G401 (cell line): ENCODE data around the gene ASCC2. TPM values are rescaled to one million over a fixed set of nuclear protein-coding genes. Genes with fewer than 3 reads are reported as not detected.

ENCODE experiments used
- DNase-seq: peaks from one replicate; pipeline ENCODE4 v3.0.0-alpha.2; 2015; ENCODE audit warnings: low spot score
- in situ Hi-C: cut with HindIII; loops from 2 replicates; pipeline ENCODE4 v1.10.0; 2016; ENCODE audit warnings: low sequenced_read_pairs, mixed read lengths
- total RNA-seq: library from RNA; depleted of rRNA; stranded (reverse); fragments of >200 nt; shearing (Covaris generic); gene quantifications from 2 replicates; pipeline ENCODE4 v1.2.3, GENCODE V29; 2014

ASCC2 gene
- total RNA-seq, 1 experiment from 2014 or later, result 51.5 TPM

GRCh38 chr22:29825578-29825977 is 12.5 kb downstream of the ASCC2 start:
- DNase-seq, result no peak
- in situ Hi-C loops, result no loop called here

- in situ Hi-C loops, result no loop called here
- no peak for DNase-seq
Observed at GRCh38 chr22:29824677-29825076, 13.4 kb downstream of the ASCC2 start.

- in situ Hi-C loops, result no loop called here
- DNase-seq, result no peak
Observed at GRCh38 chr22:29821291-29822016, 16.6 kb downstream of the ASCC2 start.

- in situ Hi-C loops, result no loop called here
- DNase-seq, result no peak
Observed at GRCh38 chr22:29820961-29821290, 17.1 kb downstream of the ASCC2 start.

- in situ Hi-C loops, result no loop called here
Observed at GRCh38 chr22:29819501-29819900, 18.6 kb downstream of the ASCC2 start.

GRCh38 chr22:29817724-29818123 is 20.4 kb downstream of the ASCC2 start:
- DNase-seq, result peak; percentile 88
- in situ Hi-C loops, result no loop called here

More at GRCh38 chr22:29819501-29819900, 18.6 kb downstream of the ASCC2 start:
- DNase-seq, result no peak

- in situ Hi-C loops, result no loop called here
- DNase-seq, result no peak
Observed at GRCh38 chr22:29816980-29817379, 21.1 kb downstream of the ASCC2 start.

GRCh38 chr22:29816539-29816938 is 21.5 kb downstream of the ASCC2 start:
- peak; percentile 66 for DNase-seq
- in situ Hi-C loops, result no loop called here

- in situ Hi-C loops, result no loop called here
Observed at GRCh38 chr22:29816128-29816527, 21.9 kb downstream of the ASCC2 start.

GRCh38 chr22:29815580-29815979 is 22.5 kb downstream of the ASCC2 start:
- peak; percentile 84 for DNase-seq
- in situ Hi-C loops, result no loop called here

More at GRCh38 chr22:29816128-29816527, 21.9 kb downstream of the ASCC2 start:
- DNase-seq, result peak; percentile 69

GRCh38 chr22:29814003-29814402 is 24.1 kb downstream of the ASCC2 start:
- in situ Hi-C loops, result no loop called here
- DNase-seq, result no peak

GRCh38 chr22:29813563-29813962 is 24.5 kb downstream of the ASCC2 start:
- DNase-seq, result no peak
- in situ Hi-C loops, result no loop called here

GRCh38 chr22:29813126-29813525 is 24.9 kb downstream of the ASCC2 start:
- DNase-seq, result no peak

GRCh38 chr22:29811377-29811776 is 26.7 kb downstream of the ASCC2 start:
- no peak for DNase-seq
- in situ Hi-C loops, result no loop called here

More at GRCh38 chr22:29813126-29813525, 24.9 kb downstream of the ASCC2 start:
- in situ Hi-C loops, result no loop called here

- in situ Hi-C loops, result no loop called here
Observed at GRCh38 chr22:29810216-29810615, 27.9 kb downstream of the ASCC2 start.

GRCh38 chr22:29806196-29806595 is 31.9 kb downstream of the ASCC2 start:
- in situ Hi-C loops, result no loop called here
- no peak for DNase-seq

More at GRCh38 chr22:29810216-29810615, 27.9 kb downstream of the ASCC2 start:
- DNase-seq, result no peak

GRCh38 chr22:29804985-29805384 is 33.1 kb downstream of the ASCC2 start:
- no peak for DNase-seq
- in situ Hi-C loops, result no loop called here

GRCh38 chr22:29803190-29803589 is 34.9 kb downstream of the ASCC2 start:
- in situ Hi-C loops, result no loop called here
- DNase-seq, result no peak

GRCh38 chr22:29801796-29802195 is 36.3 kb downstream of the ASCC2 start:
- DNase-seq, result peak; percentile 79

GRCh38 chr22:29801153-29801552 is 36.9 kb downstream of the ASCC2 start:
- DNase-seq, result no peak
- in situ Hi-C loops, result no loop called here

More at GRCh38 chr22:29801796-29802195, 36.3 kb downstream of the ASCC2 start:
- in situ Hi-C loops, result no loop called here

GRCh38 chr22:29799217-29799680 is 38.8 kb downstream of the ASCC2 start:
- in situ Hi-C loops, result no loop called here
- peak; percentile 35 for DNase-seq
